ENCODE measurements around the gene SELENOS. TPM values are rescaled to one million over a fixed set of nuclear protein-coding genes. Genes with fewer than 3 reads are reported as not detected.
A peak's percentile ranks its signal among the peaks of the same experiment; 100 is the strongest.
"Not testable (repeated sequence)": the region's sequence is repeated elsewhere in the genome, so short reads cannot be mapped to it uniquely, and the experiment has no call there.

The SELENOS gene
- total RNA-seq, 2 donors from 2014 or later = 68.3 to 113 TPM

DNA sequence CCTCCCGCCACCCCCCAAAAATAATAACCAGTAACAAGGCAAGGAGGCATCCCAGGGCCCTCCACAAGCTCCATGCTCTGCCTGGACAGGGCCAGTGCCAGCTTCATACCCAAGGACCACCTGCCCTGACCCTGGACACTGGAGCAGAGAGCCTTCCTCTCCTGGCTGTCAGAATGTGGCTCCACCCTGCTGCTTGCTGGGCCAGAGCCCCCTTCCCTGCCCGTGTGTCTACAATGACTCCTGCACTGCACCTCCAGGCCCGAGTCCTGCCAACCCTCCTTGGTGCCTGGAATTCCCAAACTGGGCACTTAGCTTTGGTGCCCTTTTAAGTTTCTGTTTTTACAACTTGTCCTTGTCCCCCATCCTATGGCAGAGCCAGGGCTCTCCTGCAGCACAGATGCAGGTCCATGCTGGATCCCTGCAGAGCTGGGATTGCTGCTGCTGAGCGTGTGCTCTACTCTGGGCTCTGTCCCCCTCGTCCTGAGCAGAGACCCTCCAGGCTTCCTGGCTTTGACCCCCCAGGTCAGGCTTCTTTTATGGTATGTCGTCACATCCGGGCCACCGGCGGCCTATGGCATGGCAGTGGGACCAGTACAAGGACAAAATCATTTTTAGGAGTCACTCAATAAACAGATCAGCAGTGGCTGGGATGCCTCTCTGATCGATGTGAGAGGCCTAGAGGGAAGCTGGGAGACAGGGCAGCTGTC, 29.2 kb upstream of the SELENOS start:
- no peak overlapping the region for H3K27ac Mint-ChIP-seq
- no peaks in the 10 kb centered on the region for H3K36me3 Mint-ChIP-seq
- no peaks in the 10 kb centered on the region for H3K27me3 Mint-ChIP-seq
- H3K4me1 Mint-ChIP-seq (ENCODE audit: low read depth in 2 of 2) = peaks cover 0 to under 1% of the 10 kb centered on the region in 2 donors
- ATAC-seq (no peak), DNase-seq (ENCODE audit: low spot score) (peak; percentile 37)
- no peak overlapping the region for H3K4me3 Mint-ChIP-seq
- no peaks in the 10 kb centered on the region for H3K9me3 Mint-ChIP-seq

- ATAC-seq = no peak
- Mint-ChIP-seq H3K4me1 (ENCODE audit: low read depth in 2 of 2) (peaks cover 0 to 4% of the 10 kb centered on the region in 2 donors), H3K27ac (no peak overlapping the region), H3K27me3 (no peaks in the 10 kb centered on the region), H3K36me3 (no peaks in the 10 kb centered on the region), H3K9me3 (no peaks in the 10 kb centered on the region), H3K4me3 (no peak overlapping the region)
- DNase-seq (ENCODE audit: low spot score) = peak; percentile 13
These were observed 28.6 kb upstream of the SELENOS start for GRCh38 chr15:101305820-101306255.

- Mint-ChIP-seq H3K36me3 (no peaks in the 10 kb centered on the region), H3K9me3 (no peaks in the 10 kb centered on the region), H3K27me3 (no peaks in the 10 kb centered on the region), H3K4me3 (no peak overlapping the region), H3K27ac (no peak overlapping the region), H3K4me1 (ENCODE audit: low read depth in 2 of 2) (peaks cover 0 to 4% of the 10 kb centered on the region in 2 donors)
- ATAC-seq (no peak), DNase-seq (ENCODE audit: low spot score) (peak; percentile 12)
These were observed 26.1 kb upstream of the SELENOS start for GRCh38 chr15:101303408-101303807.

DNA sequence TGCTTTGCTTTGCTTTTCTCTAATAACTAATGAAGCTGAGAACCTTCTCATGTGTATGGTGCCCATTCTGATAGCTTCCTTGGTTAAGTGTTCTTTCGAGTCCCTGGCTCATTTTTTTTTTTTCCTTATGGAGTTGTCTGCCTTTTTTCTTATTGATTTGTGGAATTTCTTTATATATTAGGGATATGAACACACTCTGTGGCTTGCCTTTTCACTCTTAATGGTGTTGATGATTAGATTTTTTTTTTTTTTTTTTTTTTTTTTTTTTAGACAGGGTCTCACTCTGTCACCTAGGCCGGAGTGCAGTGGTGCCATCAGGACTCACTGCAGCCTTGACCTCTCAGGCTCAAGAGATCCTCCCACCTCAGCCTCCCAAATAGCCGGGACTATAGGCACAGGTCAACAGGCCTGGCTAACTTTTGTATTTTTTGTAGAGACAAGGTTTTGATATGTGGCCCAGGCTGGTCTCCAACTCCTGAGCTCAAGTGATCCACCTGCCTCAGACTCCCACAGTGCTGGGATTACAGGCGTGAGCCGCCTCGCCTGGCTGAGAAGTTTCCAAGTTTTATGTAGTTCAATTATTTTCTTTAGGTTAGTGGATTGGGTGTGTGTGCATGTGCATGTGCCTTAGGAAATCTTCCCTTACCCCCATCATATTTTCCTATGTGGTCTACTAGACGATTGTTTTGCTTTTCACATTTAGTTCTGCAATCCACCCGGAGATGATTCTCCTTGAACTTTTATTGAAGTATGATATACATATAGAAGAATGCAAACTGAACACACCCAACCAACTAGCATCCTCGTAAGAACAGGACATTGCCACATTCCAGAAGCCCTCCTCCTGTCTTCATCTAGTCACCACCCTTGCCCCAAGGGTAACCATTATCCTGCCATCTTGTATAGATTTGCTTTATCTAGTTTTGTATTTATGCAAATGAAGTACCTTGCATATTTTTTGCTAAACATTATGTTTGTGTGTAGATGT, 19.4 kb upstream of the SELENOS start:
- H3K36me3 Mint-ChIP-seq = peaks cover 16% of the 10 kb centered on the region
- H3K4me3 Mint-ChIP-seq = peak overlapping the region; percentile 98
- H3K27ac Mint-ChIP-seq = peak overlapping the region; percentile 97 to 98
- no peaks in the 10 kb centered on the region for H3K27me3 Mint-ChIP-seq
- no peak for ATAC-seq
- no peak for DNase-seq (ENCODE audit: low spot score)
- H3K4me1 Mint-ChIP-seq (ENCODE audit: low read depth in 2 of 2) = peaks cover 24 to 36% of the 10 kb centered on the region in 2 donors
- H3K9me3 Mint-ChIP-seq = no peaks in the 10 kb centered on the region

DNA sequence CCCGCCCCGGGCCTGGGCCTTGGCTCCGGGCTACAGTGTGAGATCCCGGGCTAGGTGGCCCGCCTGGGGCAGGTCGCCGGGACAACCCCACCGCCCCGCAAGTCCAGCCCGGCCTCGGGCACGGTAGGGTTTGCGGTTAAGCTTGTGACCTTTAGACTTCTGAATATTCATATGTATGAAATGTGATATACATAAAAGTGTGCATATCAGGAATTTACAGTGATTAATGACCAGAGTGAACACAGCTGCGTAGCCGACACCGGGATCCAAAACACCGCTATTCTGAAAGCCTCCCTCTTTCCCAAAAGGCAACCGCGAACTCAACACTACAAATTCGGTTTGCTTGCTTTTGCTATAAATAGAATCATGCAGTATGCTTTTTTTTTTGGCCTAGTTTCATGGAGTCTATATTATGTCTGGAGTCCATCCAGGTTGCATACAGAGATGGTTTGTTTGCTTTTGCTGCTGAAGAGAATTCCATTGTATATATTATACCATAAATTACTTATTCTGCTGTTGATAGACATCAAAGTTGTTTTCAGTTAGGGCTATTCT, 18.4 kb upstream of the SELENOS start:
- no peak for ATAC-seq
- Mint-ChIP-seq H3K27ac (peak overlapping the region; percentile 97 to 98), H3K9me3 (no peaks in the 10 kb centered on the region)

DNA sequence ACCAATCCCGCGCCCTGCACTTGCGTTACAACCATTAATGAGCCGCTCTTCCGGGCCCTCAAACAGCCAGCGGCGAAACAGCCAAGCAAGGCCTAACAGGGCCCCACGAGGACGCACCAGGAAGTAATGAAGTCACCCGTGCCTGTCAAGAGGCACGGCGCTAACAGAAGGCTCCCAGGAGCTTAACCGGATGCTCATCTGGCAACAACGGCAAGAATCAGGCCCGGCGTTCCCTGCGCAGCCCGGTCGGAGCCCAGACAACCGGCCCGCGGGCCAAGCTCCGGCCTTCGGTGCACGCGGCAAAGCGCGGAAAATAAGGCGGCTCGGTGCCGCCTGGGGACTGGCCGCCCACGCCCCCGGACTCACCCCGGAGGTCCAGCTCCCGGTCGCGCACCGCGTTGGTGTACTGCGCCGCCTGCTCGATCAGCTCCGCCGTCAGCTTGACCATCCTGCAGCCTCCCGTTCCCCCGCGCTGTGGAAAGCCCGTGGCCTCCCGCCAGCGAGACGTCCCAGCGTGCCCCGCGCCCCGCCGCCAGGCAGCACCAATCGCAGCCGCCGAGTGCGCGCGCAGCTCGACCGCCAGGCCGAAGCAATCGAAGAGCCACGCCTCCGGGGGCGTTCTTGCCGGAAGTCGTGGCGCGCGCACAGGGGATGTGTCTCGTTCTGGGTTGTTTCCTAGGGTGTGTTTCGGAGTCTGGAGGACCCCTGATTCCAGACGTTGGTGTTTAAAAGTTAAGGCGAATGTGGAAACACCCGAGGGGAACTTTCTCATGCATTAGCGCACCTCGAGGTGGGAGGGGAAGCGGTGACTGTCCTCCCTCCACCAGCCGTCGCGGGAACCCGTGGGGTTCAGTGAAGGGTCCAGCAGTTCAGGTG, 17.7 kb upstream of the SELENOS start, which contains the start of gene SNRPA1:
TSS of gene SNRPA1 (minus strand) at position 518 of the 876 bp plus-strand sequence. CDS start at position 448, 70 bp downstream.
- DNase-seq (ENCODE audit: low spot score) = peak; percentile 99
- H3K4me3 Mint-ChIP-seq = peak within 1 kb of the TSS; percentile 98
- H3K27ac Mint-ChIP-seq = peak within 1 kb of the TSS; percentile 97 to 98
- no peaks in the 10 kb centered on the region for H3K9me3 Mint-ChIP-seq
- peak; percentile 94 to 96 for ATAC-seq
- peaks cover 28 to 35% of the 10 kb centered on the region in 2 donors for H3K4me1 Mint-ChIP-seq (ENCODE audit: low read depth in 2 of 2)
- H3K36me3 Mint-ChIP-seq = peaks cover 21% of the 10 kb centered on the region
- no peaks in the 10 kb centered on the region for H3K27me3 Mint-ChIP-seq

More for the DNA sequence above, 18.4 kb upstream of the SELENOS start:
- no peaks in the 10 kb centered on the region for H3K27me3 Mint-ChIP-seq
- H3K36me3 Mint-ChIP-seq = peaks cover 16% of the 10 kb centered on the region
- peak overlapping the region; percentile 98 for H3K4me3 Mint-ChIP-seq
- no peak for DNase-seq (ENCODE audit: low spot score)
- peaks cover 24 to 32% of the 10 kb centered on the region in 2 donors for H3K4me1 Mint-ChIP-seq (ENCODE audit: low read depth in 2 of 2)

DNA sequence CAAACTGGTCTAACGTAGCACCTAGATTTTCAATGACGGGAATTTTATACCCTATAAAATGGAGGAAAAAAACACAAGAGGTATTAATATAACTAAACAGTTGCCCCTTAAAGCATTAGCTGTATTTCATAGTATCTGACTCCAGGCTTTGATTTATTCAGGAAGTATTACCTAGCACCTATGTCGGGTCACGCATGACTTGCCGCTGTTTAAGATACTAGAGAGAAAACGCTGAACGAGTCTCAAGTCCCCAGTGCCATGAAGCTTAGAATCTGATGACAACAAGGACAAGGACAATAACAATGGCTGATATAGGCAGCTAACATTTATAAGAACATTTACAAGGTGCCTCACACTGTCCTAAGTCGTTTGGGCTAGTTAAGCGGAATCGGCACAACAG, 15.8 kb upstream of the SELENOS start:
- H3K9me3 Mint-ChIP-seq = no peaks in the 10 kb centered on the region
- H3K27me3 Mint-ChIP-seq = no peaks in the 10 kb centered on the region
- peaks cover 39 to 46% of the 10 kb centered on the region in 2 donors for H3K4me1 Mint-ChIP-seq (ENCODE audit: low read depth in 2 of 2)
- peak overlapping the region; percentile 98 for H3K4me3 Mint-ChIP-seq
- ATAC-seq = no peak
- no peak for DNase-seq (ENCODE audit: low spot score)
- H3K36me3 Mint-ChIP-seq = peaks cover 33% of the 10 kb centered on the region
- peak overlapping the region; percentile 97 to 98 for H3K27ac Mint-ChIP-seq

GRCh38 chr15:101288905-101289513, 11.7 kb upstream of the SELENOS start:
- ATAC-seq = no peak
- Mint-ChIP-seq H3K4me1 (ENCODE audit: low read depth in 2 of 2) (peaks cover 25 to 34% of the 10 kb centered on the region in 2 donors), H3K4me3 (no peak overlapping the region)

GRCh38 chr15:101287342-101287741, 10.1 kb upstream of the SELENOS start:
- H3K9me3 Mint-ChIP-seq = not testable (repeated sequence)

More at GRCh38 chr15:101288905-101289513, 11.7 kb upstream of the SELENOS start:
- Mint-ChIP-seq H3K27me3 (no peaks in the 10 kb centered on the region), H3K36me3 (peaks cover 42% of the 10 kb centered on the region), H3K27ac (peak overlapping the region in 1 of 2 donors; percentile 47), H3K9me3 (no peaks in the 10 kb centered on the region)
- DNase-seq (ENCODE audit: low spot score) = no peak

GRCh38 chr15:101286471-101287114, 9.3 kb upstream of the SELENOS start:
- ATAC-seq = no peak
- no peak for DNase-seq (ENCODE audit: low spot score)
- Mint-ChIP-seq H3K4me1 (ENCODE audit: low read depth in 2 of 2) (peaks cover 20 to 21% of the 10 kb centered on the region in 2 donors), H3K9me3 (no peaks in the 10 kb centered on the region), H3K36me3 (peaks cover 46% of the 10 kb centered on the region), H3K4me3 (no peak overlapping the region), H3K27ac (no peak overlapping the region), H3K27me3 (no peaks in the 10 kb centered on the region)

More at GRCh38 chr15:101287342-101287741, 10.1 kb upstream of the SELENOS start:
- Mint-ChIP-seq H3K36me3 (peaks cover 39% of the 10 kb centered on the region), H3K4me1 (ENCODE audit: low read depth in 2 of 2) (peaks cover 15 to 24% of the 10 kb centered on the region in 2 donors), H3K27ac (peak overlapping the region in 1 of 2 donors; percentile 31)
- ATAC-seq; H3K27me3 Mint-ChIP-seq; H3K4me3 Mint-ChIP-seq; DNase-seq (ENCODE audit: low spot score): not testable (repeated sequence)

GRCh38 chr15:101283931-101284330, 6.6 kb upstream of the SELENOS start:
- Mint-ChIP-seq H3K4me3 (no peak overlapping the region), H3K4me1 (ENCODE audit: low read depth in 2 of 2) (peaks cover 13% of the 10 kb centered on the region in 2 donors), H3K27ac (no peak overlapping the region), H3K9me3 (no peaks in the 10 kb centered on the region), H3K27me3 (no peaks in the 10 kb centered on the region), H3K36me3 (peaks cover 41% of the 10 kb centered on the region)
- DNase-seq (ENCODE audit: low spot score) (no peak), ATAC-seq (peak in 1 of 2 donors; percentile 27)

GRCh38 chr15:101280007-101280406, 2.7 kb upstream of the SELENOS start:
- DNase-seq (ENCODE audit: low spot score) (no peak), ATAC-seq (no peak)
- Mint-ChIP-seq H3K36me3 (peaks cover 28% of the 10 kb centered on the region), H3K27me3 (no peaks in the 10 kb centered on the region), H3K27ac (no peak overlapping the region), H3K4me3 (no peak overlapping the region), H3K4me1 (ENCODE audit: low read depth in 2 of 2) (peaks cover 15 to 28% of the 10 kb centered on the region in 2 donors), H3K9me3 (no peaks in the 10 kb centered on the region)

Data from natural killer cell treated with Interleukin-12 subunit alpha and Interleukin-12 subunit beta and Interleukin-15 and Interleukin-18, amount 100 ng/mL, for 72 hours (primary cell).